ENCODE measurements around the gene TIFAB. TPM values are rescaled to one million over a fixed set of nuclear protein-coding genes. Genes with fewer than 3 reads are reported as not detected.

Gene TIFAB
- polyA plus RNA-seq, 1 of the 3 experiments (the other 2 are of a cell fraction), result not detected

DNA sequence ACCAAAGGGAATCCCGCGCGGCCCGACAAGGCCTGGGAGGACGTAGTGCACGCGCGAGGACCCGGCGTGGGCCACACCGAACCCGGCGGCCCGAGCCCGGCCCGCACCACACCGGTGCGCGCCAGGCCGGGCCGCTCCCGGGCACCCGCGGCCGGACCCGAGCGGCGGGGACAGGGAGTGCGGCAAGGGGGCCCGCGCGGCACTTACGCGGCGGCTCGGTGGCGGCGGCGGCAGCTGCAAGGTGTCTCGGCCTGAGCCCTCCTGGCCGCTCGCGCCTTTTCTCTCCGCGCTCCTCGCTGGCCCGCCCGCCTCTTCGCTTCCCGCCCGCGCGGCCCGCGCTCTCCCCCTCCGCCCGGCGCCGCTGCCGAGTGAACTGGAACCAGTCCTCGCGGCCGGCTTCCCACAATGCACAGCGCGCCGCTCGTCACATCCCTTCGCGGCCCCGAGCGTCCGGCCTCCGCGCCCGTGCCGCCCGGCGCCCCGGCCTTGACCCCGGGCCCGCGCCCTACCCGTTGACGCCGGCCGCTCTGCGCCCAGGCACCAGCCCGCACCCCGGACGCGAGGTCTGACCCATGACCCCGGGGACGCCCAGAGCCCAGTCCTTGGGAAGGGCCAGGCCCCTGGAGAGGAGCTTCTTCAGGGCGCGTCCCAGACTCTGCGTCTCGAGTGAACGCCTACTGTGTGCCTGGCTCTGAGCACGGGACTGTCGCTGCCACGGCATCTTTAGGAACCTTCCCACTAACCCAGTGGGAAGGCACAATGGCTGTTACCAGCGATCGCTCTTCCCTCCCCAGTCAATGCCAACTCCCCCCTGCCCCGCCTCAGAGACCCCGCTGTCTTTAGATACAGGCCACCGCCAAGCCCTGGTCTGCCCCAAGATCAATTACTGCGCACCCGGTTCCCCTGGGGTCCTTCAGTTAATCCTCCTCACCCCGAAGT is 53.0 kb downstream of the TIFAB start, which contains the start of gene MACROH2A1 (continued):
- TF ChIP-seq, protein P1, sequence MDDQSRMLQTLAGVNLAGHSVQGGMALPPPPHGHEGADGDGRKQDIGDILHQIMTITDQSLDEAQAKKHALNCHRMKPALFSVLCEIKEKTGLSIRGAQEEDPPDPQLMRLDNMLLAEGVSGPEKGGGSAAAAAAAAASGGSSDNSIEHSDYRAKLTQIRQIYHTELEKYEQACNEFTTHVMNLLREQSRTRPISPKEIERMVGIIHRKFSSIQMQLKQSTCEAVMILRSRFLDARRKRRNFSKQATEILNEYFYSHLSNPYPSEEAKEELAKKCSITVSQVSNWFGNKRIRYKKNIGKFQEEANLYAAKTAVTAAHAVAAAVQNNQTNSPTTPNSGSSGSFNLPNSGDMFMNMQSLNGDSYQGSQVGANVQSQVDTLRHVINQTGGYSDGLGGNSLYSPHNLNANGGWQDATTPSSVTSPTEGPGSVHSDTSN (IDR thresholded peaks at IDR 0.05), result no peak
- TF ChIP-seq SIN3A (IDR thresholded peaks at IDR 0.05; ENCODE audit: borderline replicate concordance, low read depth, low read length), result peak; percentile 61; the same call in 1 of the 2 replicates
- TF ChIP-seq POLR2AphosphoS5 (IDR thresholded peaks at IDR 0.05; ENCODE audit: low read depth, low read length), result peak; percentile 56
- no peak for TF ChIP-seq TEAD4 (IDR thresholded peaks at IDR 0.05; ENCODE audit: borderline replicate concordance, insufficient read depth)
- TF ChIP-seq, protein P2, sequence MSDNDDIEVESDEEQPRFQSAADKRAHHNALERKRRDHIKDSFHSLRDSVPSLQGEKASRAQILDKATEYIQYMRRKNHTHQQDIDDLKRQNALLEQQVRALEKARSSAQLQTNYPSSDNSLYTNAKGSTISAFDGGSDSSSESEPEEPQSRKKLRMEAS (IDR thresholded peaks at IDR 0.05; ENCODE audit: low read depth), result peak; percentile 82
- no peak for TF ChIP-seq GATA2 (CRISPR knock-in tag; IDR thresholded peaks at IDR 0.05)
- no peak for TF ChIP-seq EP300 (IDR thresholded peaks at IDR 0.05; ENCODE audit: borderline replicate concordance in 1 of 2, low read depth in 1 of 2, low read length in 1 of 2)
- TF ChIP-seq TCF12 (IDR thresholded peaks at IDR 0.05), result no peak; the same call in 1 of the 2 replicates

DNA sequence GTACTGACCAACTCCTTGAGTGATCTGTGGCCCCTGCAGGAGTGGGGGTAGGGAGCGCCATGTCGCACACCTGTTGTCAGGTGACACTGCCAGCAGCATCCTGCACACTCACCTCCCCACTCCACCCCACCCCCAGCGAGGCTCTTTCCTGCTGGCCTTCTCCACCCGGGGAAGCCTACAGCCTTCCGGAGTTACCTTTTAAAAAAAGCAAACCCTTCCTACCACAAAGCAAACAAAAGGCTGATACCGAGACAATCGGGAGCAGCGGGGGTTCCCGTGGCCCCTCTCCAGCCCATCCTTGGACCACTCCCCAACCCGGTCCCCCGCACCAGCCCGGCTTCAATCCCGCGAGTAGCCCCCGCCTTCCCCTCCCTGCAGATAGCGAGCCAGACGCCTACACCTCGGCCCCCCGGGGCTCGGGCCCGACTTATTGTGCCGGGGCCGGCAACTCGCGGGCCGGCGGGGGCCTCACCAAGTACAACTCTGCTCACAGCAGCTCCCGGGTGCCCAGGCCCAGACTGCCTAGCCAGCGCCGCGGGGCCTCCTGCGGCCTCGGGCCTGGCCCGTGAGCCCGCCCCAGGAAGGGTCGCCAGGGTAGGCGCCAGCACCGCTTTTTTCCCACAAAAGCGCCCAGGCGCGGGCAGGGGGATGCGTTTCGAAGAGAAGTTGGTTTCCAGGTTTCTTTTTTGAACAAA is 53.8 kb downstream of the TIFAB start:
- Histone ChIP-seq H3K4me3 (ENCODE audit: low read depth in 2 of 2, low read length in 1 of 2) (peak overlapping the region; percentile 90 to 95), H3K9me2 (no peaks in the 10 kb centered on the region), H3K4me2 (peak overlapping the region; percentile 97), H3K36me3 (replicated peaks in 1 of 2; ENCODE audit: control insufficient read depth in 1 of 2, insufficient read depth in 2 of 2, low read length in 1 of 2) (peaks cover 0 to 5% of the 10 kb centered on the region in 2 experiments), H4K20me1 (ENCODE audit: insufficient read depth) (peaks cover 48% of the 10 kb centered on the region), H3K9me3 (no peaks in the 10 kb centered on the region), H2AFZ (ENCODE audit: low read depth) (peak overlapping the region; percentile 48; the same call in 1 of the 2 replicates), H3K4me1 (ENCODE audit: control insufficient read depth in 1 of 2, insufficient read depth in 2 of 2, low read depth in 1 of 2, low read length in 1 of 2) (peaks cover 0 to 32% of the 10 kb centered on the region in 2 experiments; a peak in 3 of 4 replicates), H3K27me3 (ENCODE audit: insufficient read depth) (no peaks in the 10 kb centered on the region), H3K9ac (peak overlapping the region; percentile 98), H3K27ac (ENCODE audit: low read depth in 2 of 2, low read length in 1 of 2) (peak overlapping the region; percentile 65 to 93), H3F3A (replicated peaks; ENCODE audit: insufficient read depth) (no peaks in the 10 kb centered on the region), H3K79me2 (ENCODE audit: insufficient read depth) (peaks cover 64% of the 10 kb centered on the region)
- POLR2A ChIA-PET, result no interaction called here
- CTCF ChIA-PET, result interaction anchor here (1.1 to 2.6 kb wide), 3 partner anchors 26 to 365 kb away, joined by 3 to 10 read pairs (median 3); partner anchors contain the start of gene PITX1
- TF ChIP-seq, protein P3, sequence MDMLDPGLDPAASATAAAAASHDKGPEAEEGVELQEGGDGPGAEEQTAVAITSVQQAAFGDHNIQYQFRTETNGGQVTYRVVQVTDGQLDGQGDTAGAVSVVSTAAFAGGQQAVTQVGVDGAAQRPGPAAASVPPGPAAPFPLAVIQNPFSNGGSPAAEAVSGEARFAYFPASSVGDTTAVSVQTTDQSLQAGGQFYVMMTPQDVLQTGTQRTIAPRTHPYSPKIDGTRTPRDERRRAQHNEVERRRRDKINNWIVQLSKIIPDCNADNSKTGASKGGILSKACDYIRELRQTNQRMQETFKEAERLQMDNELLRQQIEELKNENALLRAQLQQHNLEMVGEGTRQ (IDR thresholded peaks at IDR 0.05; ENCODE audit: borderline replicate concordance, low read depth, low read length), result no peak
- TF ChIP-seq MXI1 (IDR thresholded peaks at IDR 0.05; ENCODE audit: low read depth, low read length) (no peak), CHD2 (IDR thresholded peaks at IDR 0.05; ENCODE audit: low read length, partially characterized antibody) (no peak), RAD21 (IDR thresholded peaks at IDR 0.05; ENCODE audit: low read length) (no peak), NRF1 (IDR thresholded peaks at IDR 0.05; ENCODE audit: low read depth, low read length) (no peak)
- TF ChIP-seq, protein P2 (IDR thresholded peaks at IDR 0.05; ENCODE audit: low read depth), result no peak
- TF ChIP-seq, protein P4, sequence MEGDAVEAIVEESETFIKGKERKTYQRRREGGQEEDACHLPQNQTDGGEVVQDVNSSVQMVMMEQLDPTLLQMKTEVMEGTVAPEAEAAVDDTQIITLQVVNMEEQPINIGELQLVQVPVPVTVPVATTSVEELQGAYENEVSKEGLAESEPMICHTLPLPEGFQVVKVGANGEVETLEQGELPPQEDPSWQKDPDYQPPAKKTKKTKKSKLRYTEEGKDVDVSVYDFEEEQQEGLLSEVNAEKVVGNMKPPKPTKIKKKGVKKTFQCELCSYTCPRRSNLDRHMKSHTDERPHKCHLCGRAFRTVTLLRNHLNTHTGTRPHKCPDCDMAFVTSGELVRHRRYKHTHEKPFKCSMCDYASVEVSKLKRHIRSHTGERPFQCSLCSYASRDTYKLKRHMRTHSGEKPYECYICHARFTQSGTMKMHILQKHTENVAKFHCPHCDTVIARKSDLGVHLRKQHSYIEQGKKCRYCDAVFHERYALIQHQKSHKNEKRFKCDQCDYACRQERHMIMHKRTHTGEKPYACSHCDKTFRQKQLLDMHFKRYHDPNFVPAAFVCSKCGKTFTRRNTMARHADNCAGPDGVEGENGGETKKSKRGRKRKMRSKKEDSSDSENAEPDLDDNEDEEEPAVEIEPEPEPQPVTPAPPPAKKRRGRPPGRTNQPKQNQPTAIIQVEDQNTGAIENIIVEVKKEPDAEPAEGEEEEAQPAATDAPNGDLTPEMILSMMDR (IDR thresholded peaks at IDR 0.05), result no peak
- DNase-seq, result peak; percentile 74
- 0% methylated on average over 27 of the region's 43 CpGs for WGBS (ENCODE audit: low lambda C conversion rate)
